SK-N-SH treated with all-trans-retinoic acid at 6 μM for 48 hours (cell line): ENCODE results near the gene NCAM2.

Experiments
- ATAC-seq: fragments of 200-7000 bp; cut with Tn5 transposase; 3 replicates; pipeline ENCODE4 v1.9.1; 2020; ENCODE audit warnings: mild to moderate bottlenecking, moderate library complexity
- ARNTL ChIP-seq: fragments of 450-650 bp; formaldehyde crosslinking; IDR thresholded peaks from 2 replicates; pipeline ENCODE4 v1.5.0; 2020; ENCODE audit warnings: low read depth, mild to moderate bottlenecking, moderate library complexity, borderline replicate concordance
- BACH2 ChIP-seq: fragments of 250-450 bp; sonication (Bioruptor Pico); IDR thresholded peaks from 2 replicates; pipeline ENCODE4 v1.9.0; 2021; ENCODE audit warnings: mild to moderate bottlenecking, borderline replicate concordance
- CREB5 ChIP-seq: fragments of 250-450 bp; sonication (Bioruptor Pico); IDR thresholded peaks from 2 replicates; pipeline ENCODE4 v1.5.1; 2020; ENCODE audit warnings: low read depth, mild to moderate bottlenecking, moderate library complexity
- CSDC2 ChIP-seq: fragments of 250-450 bp; sonication (Bioruptor Pico); IDR thresholded peaks from 2 replicates; pipeline ENCODE4 v1.5.0; 2020; ENCODE audit warnings: mild to moderate bottlenecking, moderate library complexity
- CSRNP3 ChIP-seq: fragments of 250-450 bp; sonication (Bioruptor Pico); IDR thresholded peaks from 2 replicates; pipeline ENCODE4 v1.5.1; 2021; ENCODE audit warnings: mild to moderate bottlenecking, moderate library complexity
- ESRRG ChIP-seq: fragments of 250-450 bp; sonication (Bioruptor Pico); IDR thresholded peaks from 2 replicates; pipeline ENCODE4 v1.6.1; 2021; ENCODE audit warnings: mild to moderate bottlenecking
- GLIS3 ChIP-seq: fragments of 250-450 bp; sonication (Bioruptor Pico); IDR thresholded peaks from 2 replicates; pipeline ENCODE4 v1.5.0; 2020; ENCODE audit warnings: mild to moderate bottlenecking, moderate library complexity
- ISL1 ChIP-seq: fragments of 250-450 bp; sonication (Bioruptor Pico); IDR thresholded peaks from 2 replicates; pipeline ENCODE4 v2.1.2; 2022; ENCODE audit warnings: mild to moderate bottlenecking, moderate library complexity
- OSR1 ChIP-seq: fragments of 250-450 bp; sonication (Bioruptor Pico); IDR thresholded peaks from 2 replicates; pipeline ENCODE4 v1.8.0; 2022; ENCODE audit warnings: moderate library complexity, mild to moderate bottlenecking, inconsistent platforms
- POU6F1 ChIP-seq: fragments of 250-450 bp; sonication (Bioruptor Pico); IDR thresholded peaks from 2 replicates; pipeline ENCODE4 v1.8.0; 2021; ENCODE audit warnings: low read depth, mild to moderate bottlenecking, moderate library complexity, borderline replicate concordance
- PPARA ChIP-seq: fragments of 250-450 bp; sonication (Bioruptor Pico); IDR thresholded peaks from 2 replicates; pipeline ENCODE4 v1.5.0; 2020; ENCODE audit warnings: mild to moderate bottlenecking, borderline replicate concordance
- RARB ChIP-seq: fragments of 250-450 bp; sonication (Bioruptor Pico); IDR thresholded peaks from 2 replicates; pipeline ENCODE4 v1.8.0; 2021; ENCODE audit warnings: mild to moderate bottlenecking, moderate library complexity
- SNAI2 ChIP-seq: fragments of 250-450 bp; sonication (Bioruptor Pico); IDR thresholded peaks from 2 replicates; pipeline ENCODE4 v1.5.0; 2020; ENCODE audit warnings: mild to moderate bottlenecking, moderate library complexity
- TCF4 ChIP-seq: fragments of 250-450 bp; sonication (Bioruptor Pico); IDR thresholded peaks from 2 replicates; pipeline ENCODE4 v1.8.0; 2021; ENCODE audit warnings: mild to moderate bottlenecking, moderate library complexity, borderline replicate concordance
- TOX ChIP-seq: fragments of 250-450 bp; sonication (Bioruptor Pico); IDR thresholded peaks from 2 replicates; pipeline ENCODE4 v1.8.0; 2021; ENCODE audit warnings: mild to moderate bottlenecking, moderate library complexity, borderline replicate concordance
- TSHZ2 ChIP-seq: fragments of 250-450 bp; sonication (Bioruptor Pico); IDR thresholded peaks from 2 replicates; pipeline ENCODE4 v1.5.0; 2020; ENCODE audit warnings: mild to moderate bottlenecking, moderate library complexity
- ZC3H10 ChIP-seq: fragments of 250-450 bp; sonication (Bioruptor Pico); IDR thresholded peaks from 2 replicates; pipeline ENCODE4 v1.5.1; 2021; ENCODE audit warnings: mild to moderate bottlenecking, moderate library complexity
- ZFP3 ChIP-seq: fragments of 250-450 bp; sonication (Bioruptor Pico); IDR thresholded peaks from 2 replicates; pipeline ENCODE4 v1.5.0; 2020; ENCODE audit warnings: mild to moderate bottlenecking, moderate library complexity
- ZFP30 ChIP-seq: fragments of 450-650 bp; formaldehyde crosslinking; IDR thresholded peaks from 2 replicates; pipeline ENCODE4 v1.5.0; 2022; ENCODE audit warnings: mild to moderate bottlenecking, moderate library complexity
- ZNF565 ChIP-seq: fragments of 450-650 bp; formaldehyde crosslinking; conservative IDR thresholded peaks from 2 replicates; pipeline ENCODE4 v1.5.0; 2020; ENCODE audit warnings: low read depth, mild to moderate bottlenecking, moderate library complexity
- ZNF70 ChIP-seq: fragments of 450-650 bp; formaldehyde crosslinking; IDR thresholded peaks from 2 replicates; pipeline ENCODE4 v1.5.0; 2020; ENCODE audit warnings: mild to moderate bottlenecking, moderate library complexity
- ZNF8 ChIP-seq: fragments of 450-650 bp; formaldehyde crosslinking; IDR thresholded peaks from 2 replicates; pipeline ENCODE4 v1.5.0; 2020; ENCODE audit warnings: mild to moderate bottlenecking, moderate library complexity

Gene NCAM2

GRCh38 chr21:21163904-21164303, 165.7 kb downstream of the NCAM2 start (continued):
- TF ChIP-seq CSRNP3 (CRISPR knock-in tag) (no peak), TSHZ2 (CRISPR knock-in tag) (no peak), ZNF8 (CRISPR knock-in tag) (no peak), RARB (CRISPR knock-in tag) (no peak)

- TF ChIP-seq TCF4 (CRISPR knock-in tag) (peak; percentile 42; the same call in 1 of the 2 replicates), PPARA (CRISPR knock-in tag) (no peak)
- ATAC-seq, result peak; percentile 96
Measured at GRCh38 chr21:21165063-21165645, 166.9 kb downstream of the NCAM2 start.

GRCh38 chr21:21174676-21175075, 176.5 kb downstream of the NCAM2 start:
- ATAC-seq, result no peak
- no peak for TF ChIP-seq RARB (CRISPR knock-in tag)
- TF ChIP-seq TSHZ2 (CRISPR knock-in tag), result no peak
- no peak for TF ChIP-seq TOX (CRISPR knock-in tag)
- TF ChIP-seq GLIS3 (CRISPR knock-in tag), result no peak
- TF ChIP-seq CREB5 (CRISPR knock-in tag), result no peak
- no peak for TF ChIP-seq SNAI2 (CRISPR knock-in tag)
- no peak for TF ChIP-seq TCF4 (CRISPR knock-in tag)
- TF ChIP-seq ISL1, result no peak
- TF ChIP-seq ZFP3 (CRISPR knock-in tag), result no peak
- TF ChIP-seq ESRRG (CRISPR knock-in tag), result no peak
- TF ChIP-seq ARNTL (CRISPR knock-in tag), result no peak
- TF ChIP-seq PPARA (CRISPR knock-in tag), result no peak
- TF ChIP-seq ZNF565 (CRISPR knock-in tag), result no peak
- no peak for TF ChIP-seq ZC3H10 (CRISPR knock-in tag)
- no peak for TF ChIP-seq ZFP30 (CRISPR knock-in tag)
- TF ChIP-seq ZNF70 (CRISPR knock-in tag), result no peak
- TF ChIP-seq ZNF8 (CRISPR knock-in tag), result no peak
- no peak for TF ChIP-seq CSDC2 (CRISPR knock-in tag)
- TF ChIP-seq OSR1 (CRISPR knock-in tag), result no peak
- TF ChIP-seq BACH2, result no peak

GRCh38 chr21:21175798-21176334, 177.7 kb downstream of the NCAM2 start:
- no peak for ATAC-seq
- TF ChIP-seq RARB (CRISPR knock-in tag) (no peak), ZC3H10 (CRISPR knock-in tag) (no peak), TSHZ2 (CRISPR knock-in tag) (no peak), ARNTL (CRISPR knock-in tag) (no peak), CSDC2 (CRISPR knock-in tag) (no peak), SNAI2 (CRISPR knock-in tag) (no peak), GLIS3 (CRISPR knock-in tag) (no peak), ISL1 (no peak), ZNF8 (CRISPR knock-in tag) (no peak), POU6F1 (CRISPR knock-in tag) (no peak), OSR1 (CRISPR knock-in tag) (no peak), ZNF565 (CRISPR knock-in tag) (no peak)
